Keratinocyte (primary cell): ENCODE data around the gene CD163.

Experiments used
- CTCF ChIP-seq, 3 experiments: IDR thresholded peaks in 1 of 3; conservative IDR thresholded peaks in 1 of 3; optimal IDR thresholded peaks in 1 of 3; 2 replicates in 2 of 3; 3 replicates in 1 of 3; pipeline versions ENCODE3 to v1.5.1; 2011; ENCODE audit warnings: low read length in 3 of 3, mild to moderate bottlenecking in 3 of 3, moderate library complexity in 2 of 3, control low read depth in 1 of 3, inconsistent platforms in 1 of 3; ENCODE audit not compliant: insufficient read depth in 2 of 3; ENCODE audit errors: extremely low read depth in 1 of 3
- EZH2 ChIP-seq: IDR thresholded peaks from one replicate; pipeline ENCODE4 v1.6.1; 2012; ENCODE audit warnings: inconsistent platforms, mild to moderate bottlenecking, low read length, moderate library complexity

- peak; percentile 75 to 89 (median 77) for TF ChIP-seq CTCF (optimal IDR thresholded peaks at IDR 0.05 in 1 of 3, IDR thresholded peaks at IDR 0.05 in 1 of 3, conservative IDR thresholded peaks at IDR 0.05 in 1 of 3; ENCODE audit: extremely low read depth in 1 of 3, insufficient read depth in 2 of 3, low read length in 3 of 3)
- TF ChIP-seq EZH2: no peak
Observed at GRCh38 chr12:7460375-7461259, 43.0 kb downstream of the CD163 start.
